NCI-H345 (cell line): ENCODE measurements around the gene NEK5.
"Not testable (repeated sequence)": the region's sequence is repeated elsewhere in the genome, so short reads cannot be mapped to it uniquely, and the experiment has no call there.

ENCODE experiments used
- DNase-seq: peaks from one replicate; lab custom pipeline; 2025; lab: John Stamatoyannopoulos, UW

Gene NEK5

DNA sequence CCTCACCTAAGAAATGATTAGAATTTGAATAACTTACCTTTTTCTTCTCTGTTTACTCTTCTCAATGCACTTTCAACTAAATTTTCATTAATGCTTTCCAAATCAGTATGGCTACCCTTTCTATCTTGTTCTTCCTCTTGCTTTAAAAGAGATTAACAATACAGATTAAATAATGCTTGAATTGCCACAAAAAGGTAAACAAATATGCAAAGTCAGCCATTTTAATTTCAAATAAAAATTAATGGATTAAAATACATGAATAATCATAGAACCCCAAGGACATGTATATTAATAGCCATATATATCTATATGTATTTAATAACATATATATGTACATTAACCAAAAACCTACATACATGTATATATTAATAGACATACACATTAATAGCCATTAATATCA, 7.9 kb upstream of the NEK5 start:
- no peak for DNase-seq

DNA sequence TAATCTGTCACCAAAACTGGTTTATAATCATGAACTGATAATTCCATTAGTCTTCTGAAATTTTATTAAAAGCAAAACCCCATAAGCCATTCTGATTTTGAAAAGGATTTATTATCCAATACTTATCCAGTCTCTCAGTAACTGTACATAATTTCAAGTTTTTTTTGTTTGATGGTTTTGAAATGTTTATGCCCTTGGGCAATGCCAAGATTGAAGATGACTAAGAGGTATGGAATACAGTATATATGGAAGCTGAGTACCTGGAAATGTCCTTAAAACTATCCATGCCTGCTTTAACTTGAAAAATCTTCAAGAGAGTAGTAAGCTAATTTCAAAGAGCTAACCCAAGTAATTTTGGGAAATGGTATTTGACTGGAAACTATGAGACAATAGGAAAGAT, 1.8 kb upstream of the NEK5 start:
- no peak for DNase-seq

DNA sequence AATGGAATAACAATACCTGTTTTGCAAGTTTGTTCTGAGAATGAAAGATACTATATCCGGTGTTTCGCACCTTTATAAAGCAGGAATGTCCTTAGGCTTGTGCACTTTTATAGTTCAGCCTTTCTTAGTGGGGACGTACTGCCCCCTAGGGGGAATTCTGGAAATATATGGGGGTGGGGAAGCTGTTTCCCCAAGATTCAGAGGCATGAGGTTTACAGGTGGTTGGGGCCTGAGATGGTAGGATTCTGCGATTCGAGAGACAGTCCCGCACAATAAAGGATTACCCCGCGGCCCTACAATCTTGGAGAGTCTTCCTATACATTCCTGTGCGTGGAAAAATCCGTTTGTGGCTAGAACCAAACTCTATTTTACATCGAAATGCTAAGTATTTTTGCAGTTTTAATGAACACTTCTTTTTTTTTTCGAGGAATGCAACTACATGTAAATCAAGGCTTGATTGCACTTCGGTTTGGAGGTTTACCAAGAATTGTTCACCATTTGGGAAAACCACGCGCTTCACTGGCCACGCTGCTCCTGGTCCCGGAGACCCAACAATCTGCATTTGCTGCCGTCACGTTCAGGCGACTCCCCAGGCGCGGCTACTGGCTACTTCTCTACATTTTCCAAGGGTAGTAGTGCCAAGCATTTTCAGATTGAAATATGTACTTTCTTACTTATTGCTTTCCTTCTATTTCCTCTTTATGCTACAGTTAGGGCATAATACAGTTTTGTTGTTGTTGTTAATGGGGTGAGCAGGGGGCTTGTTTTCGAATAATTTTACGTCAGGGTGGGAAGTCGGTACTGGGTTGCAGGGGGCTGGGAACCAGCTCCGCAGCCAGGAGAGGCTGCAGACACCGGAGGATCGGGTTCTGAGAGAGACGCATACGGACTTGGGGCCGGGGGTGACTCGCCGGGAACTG, 830 bp downstream of the NEK5 start:
- DNase-seq = peak; percentile 58

DNA sequence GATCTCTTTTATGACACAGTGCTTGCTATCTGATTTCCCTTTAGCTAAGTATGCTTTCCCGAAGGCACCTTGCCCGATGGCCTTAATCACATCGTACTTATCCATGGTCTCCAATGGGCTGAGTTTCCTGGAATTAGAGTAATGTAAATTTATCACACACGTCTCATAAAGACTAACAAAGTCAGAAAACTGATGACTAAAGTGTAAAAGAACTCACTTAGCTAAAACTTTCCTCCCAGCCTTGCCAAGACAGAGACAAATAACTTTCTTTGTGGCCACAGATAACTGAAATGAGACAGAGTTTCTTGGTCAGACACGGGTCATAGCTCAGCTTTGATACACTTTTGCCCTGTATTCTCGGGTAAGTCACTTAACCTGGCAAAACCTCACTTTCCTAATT, 1.5 kb downstream of the NEK5 start:
- no peak for DNase-seq

DNA sequence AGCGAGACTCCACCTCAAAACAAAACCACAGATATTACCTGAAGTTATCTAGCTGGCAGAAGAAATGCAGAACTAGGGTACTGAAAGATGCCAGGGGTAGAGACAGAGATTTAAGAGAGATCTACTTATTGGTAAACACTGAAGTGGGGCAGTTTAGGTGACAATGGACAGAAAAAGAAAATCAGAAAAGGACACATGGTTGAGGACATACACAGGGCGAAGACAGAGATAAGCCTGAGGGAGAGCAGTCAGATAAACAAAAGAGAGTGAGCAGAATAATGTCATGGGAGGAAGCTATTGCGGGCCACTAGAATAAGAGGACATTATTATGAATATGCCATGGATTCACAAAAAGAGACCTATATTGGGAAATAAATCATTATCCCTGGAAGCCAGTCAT, 3.3 kb downstream of the NEK5 start:
- no peak for DNase-seq

DNA sequence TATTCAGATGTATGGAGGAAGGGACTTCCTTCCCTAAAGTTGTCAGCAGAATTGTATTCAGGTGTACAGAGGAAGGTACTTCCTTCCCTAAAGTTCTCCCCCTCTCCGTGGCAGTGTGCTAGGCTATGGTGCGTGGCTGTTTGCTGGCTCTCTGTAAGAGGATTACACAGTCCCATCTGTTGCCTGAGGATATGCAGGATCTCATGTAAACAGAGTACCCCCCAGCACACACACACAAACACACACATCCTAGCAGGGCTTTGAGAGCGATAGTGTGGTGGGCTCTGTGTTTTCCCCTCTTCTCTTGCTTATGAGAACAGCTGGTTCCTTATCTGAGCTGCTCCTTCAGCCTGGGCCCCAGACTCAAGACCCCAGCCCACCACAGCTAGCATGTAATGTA, 10.3 kb downstream of the NEK5 start:
- DNase-seq = no peak

DNA sequence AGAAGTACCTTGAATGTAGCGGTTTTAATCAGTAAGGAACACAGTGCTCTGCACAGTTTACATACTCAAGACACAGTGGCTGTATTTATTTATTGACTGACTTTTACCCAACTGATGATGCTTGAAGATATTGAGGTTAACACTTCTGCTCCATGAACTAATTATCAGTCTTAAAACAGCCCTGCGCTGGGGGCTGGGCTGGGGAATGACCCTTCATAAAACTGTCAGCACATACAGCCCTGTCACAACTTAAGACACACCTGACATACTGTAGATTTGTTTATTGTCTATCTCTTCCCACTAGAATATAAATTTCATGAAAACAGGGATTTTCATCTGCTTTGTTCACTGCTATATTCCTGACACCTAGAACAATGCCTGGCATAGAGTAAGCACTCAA, 10.8 kb downstream of the NEK5 start:
- no peak for DNase-seq

DNA sequence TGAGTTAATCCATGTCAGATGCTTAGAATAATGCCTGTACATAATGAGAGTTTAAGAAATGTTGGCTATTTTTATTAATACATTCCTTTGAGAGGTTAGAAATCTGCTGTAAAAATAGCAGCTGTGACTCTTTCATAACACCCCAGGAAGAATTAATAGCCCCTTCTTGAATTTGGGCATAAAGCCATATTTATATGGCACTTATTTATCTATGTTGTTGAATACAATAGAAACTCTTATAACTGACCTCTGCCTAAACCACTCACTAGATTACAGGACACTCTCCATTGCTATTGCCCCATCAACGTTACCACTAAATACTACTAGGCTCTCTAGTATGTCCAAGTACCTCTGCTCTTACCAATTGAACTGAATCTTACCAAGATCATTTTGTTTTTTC, 16.3 kb downstream of the NEK5 start:
- DNase-seq = no peak

DNA sequence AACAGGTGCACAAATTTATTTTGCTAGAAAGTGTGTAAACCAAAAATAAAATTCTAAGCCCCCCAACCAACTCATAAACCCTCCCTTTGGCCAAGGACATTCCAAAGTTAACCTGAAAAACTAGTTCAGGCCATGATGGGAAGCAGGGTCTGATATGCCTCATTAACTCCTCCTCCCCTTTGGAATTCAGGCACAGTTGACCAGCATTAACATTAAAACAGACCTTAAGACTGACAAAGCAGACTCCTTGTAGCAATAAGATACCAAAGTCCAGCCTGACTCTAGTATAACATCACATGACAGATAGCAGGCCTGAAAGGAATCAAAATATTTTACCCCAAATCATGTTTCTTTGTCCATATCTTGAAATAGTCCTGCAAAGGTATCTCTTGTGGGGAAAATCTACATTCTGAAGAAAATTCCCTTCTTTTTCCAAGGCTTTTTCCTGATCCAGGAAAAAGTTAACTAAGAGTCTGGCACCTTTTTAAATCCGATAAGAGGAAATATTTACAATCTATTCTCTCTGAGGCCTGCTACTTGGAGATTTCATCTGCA, 19.7 kb downstream of the NEK5 start:
- DNase-seq = no peak

DNA sequence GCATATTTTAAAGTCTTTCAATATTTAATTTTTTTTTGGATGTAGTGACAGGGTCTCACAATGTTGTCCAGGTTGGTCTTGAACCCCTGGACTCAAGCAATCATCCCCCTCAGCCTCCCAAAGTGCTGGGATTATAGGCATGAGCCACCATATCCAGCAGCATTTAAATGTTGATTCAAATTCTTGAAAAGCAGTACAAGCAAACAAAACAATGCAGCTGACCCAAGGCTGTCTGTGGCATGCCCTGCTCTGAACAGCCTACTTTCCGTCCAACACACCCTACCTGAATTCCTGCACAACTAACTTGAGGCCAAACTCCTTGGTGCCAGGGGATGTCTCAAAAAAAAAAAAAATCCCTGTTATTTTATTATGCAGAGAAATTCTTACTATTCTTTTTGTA, 23.0 kb downstream of the NEK5 start:
- no peak for DNase-seq

DNA sequence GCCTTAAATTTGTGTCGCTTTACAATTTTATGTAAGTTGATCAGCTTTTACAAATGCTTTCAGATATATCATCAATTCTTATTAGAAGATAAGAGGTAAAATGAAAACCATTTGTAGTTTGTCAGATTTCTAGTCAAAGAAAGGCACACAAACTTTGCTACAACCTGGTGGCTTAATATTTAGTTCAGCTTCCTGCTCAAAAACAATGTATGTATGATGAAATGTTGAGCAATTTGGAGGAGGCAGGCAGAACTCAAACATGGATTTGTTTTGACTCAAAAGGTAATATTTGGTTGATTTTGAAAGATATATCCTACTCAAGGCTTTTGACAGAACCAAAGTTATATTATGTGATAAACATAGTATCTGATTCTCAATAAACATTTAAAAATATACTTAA, 24.2 kb downstream of the NEK5 start:
- no peak for DNase-seq

DNA sequence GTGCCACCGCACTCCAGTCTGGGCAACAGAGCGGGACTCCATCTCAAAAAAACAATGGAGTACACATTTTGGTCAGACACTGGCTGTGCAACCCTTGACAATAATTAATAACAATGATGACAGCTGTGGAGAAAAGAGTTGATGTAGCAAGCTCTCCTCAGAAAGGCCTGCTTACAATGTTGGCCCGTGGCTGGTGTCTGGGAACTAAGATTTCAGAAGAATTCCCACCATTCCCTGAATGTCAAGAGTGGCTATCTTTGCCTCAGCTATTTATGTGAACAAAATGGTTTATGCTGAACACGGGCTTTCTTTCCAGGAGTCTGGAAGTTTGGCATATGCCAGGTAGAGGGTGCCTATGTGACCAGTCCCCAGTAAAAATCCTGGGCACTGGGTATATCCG, 25.5 kb downstream of the NEK5 start:
- no peak for DNase-seq

DNA sequence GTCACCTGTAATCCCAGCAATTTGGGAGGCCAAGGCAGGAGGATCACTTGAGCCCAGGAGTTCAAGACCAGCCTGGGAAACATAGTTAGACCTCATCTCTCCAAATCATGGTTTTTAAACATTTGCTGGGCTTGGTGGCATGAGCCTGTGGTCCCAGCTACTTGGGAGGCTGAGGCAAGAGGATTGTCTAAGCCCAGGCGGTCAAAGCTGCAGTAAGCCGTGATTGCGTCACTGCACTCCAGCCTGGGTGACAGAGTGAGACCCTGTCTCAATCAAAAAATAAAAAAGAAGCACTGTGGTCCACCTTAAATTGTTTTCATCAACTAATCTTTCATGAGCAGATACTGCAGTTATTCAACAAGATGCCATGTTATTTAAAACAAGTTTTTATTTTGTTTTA, 26.4 kb downstream of the NEK5 start:
- DNase-seq = not testable (repeated sequence)

DNA sequence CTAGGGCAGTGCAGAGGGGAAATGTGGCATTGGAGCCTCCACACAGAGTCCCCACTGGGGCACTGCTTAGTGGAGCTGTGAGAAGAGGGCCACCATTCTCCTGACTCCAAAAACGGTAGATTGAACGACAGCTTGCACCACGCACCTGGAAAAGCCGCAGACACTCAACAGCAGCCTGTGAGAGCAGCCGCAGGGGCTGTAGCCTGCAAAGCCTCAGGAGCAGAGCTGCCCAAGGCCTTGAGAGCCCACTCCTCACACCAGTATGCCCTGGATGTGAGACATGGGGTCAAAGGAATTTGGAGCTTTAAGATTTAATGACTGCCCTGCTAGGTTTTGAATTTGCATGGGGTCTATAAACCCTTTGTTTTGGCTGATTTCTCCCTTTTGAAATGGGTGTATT, 31.7 kb downstream of the NEK5 start:
- no peak for DNase-seq

DNA sequence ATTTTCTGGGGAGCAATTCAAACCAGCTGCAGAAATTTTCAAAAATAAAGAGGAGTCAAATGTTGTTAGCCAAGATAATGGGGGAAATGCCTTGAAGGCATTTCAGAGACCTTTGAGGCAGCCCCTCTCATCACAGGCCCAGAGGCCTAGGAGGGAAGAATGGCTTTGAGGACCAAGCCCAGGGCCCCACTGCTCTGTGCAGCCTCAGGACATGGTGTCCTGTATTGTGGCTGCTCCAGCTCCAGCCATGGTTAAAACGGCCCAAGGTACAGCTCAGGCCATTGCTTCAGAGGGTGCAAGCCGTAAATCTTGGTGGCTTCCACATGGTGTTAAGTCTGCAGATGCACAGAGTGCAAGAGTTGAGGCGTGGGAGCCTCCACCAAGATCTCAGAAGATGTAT, 32.1 kb downstream of the NEK5 start:
- no peak for DNase-seq

DNA sequence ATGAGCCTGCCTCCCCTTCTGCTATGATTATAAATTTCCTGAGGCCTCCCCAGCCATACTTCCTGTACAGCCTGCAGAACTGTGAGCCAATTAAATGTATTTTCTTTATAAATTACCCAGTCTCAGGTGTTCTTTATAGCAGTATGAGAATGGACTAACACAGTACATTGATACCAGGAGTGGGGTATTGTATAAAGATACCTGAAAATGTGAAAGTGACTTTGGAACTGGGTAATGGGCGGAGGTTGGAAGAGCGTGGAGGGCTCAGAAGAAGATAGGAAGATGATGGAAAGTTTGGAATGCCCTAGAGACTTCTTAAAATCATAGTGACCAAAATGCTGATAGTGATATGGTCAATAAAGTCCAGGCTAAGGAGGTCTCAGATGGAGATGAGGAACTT, 32.8 kb downstream of the NEK5 start:
- no peak for DNase-seq

DNA sequence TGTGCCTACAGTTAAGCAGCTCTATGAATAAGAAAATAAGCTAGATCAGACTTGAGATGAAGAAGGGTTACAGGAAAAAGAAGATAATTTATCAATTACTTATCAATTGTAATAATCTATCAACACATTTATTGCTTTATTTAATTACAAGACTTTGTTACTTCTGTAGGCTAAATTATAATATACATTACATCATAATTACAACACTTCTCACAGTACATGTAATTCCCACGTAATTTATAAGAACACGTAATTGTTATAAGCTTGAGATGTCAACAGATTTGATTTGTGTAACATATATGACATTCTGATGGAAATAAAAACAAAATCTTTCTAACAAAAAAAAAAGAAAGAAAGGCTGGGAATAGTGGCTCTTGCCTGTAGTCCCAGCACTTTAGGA, 36.8 kb downstream of the NEK5 start:
- no peak for DNase-seq

DNA sequence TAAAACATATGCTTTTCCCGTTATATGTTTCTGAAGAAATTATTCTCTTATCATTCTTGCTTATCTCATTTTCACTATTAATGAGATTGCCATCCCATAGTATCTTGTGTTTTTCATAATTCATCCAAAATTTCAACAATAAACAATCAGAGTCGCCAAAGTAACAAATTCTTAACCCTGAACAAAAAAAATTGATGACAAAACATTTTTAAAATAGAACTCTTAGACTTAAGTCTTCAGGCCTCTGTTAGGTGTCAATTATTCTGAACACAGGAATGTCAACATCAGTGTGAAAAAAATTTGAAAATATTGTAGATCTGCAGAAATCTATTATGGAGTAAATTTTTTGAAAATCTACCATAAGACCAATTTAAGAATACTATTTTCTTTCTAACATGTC, 37.4 kb downstream of the NEK5 start:
- no peak for DNase-seq

DNA sequence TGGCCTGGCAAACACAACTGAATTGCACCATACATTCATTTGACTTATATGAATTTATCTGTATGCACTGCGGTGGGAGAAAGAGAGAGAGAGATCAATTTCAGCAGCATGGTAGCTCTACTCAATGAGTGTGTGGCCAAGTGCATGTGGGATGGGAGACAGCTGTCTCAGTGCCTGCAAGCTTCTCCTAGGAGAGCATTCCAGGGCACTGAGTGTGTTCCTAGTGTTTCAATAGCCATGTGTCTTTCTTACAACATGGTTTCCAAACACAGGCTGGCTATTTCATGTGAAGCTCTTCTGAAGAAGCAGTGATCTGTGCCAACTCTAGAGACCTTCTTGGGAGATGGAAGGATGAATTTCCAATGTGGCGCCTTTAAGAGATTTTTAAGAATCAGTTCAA, 43.5 kb downstream of the NEK5 start:
- DNase-seq = no peak

DNA sequence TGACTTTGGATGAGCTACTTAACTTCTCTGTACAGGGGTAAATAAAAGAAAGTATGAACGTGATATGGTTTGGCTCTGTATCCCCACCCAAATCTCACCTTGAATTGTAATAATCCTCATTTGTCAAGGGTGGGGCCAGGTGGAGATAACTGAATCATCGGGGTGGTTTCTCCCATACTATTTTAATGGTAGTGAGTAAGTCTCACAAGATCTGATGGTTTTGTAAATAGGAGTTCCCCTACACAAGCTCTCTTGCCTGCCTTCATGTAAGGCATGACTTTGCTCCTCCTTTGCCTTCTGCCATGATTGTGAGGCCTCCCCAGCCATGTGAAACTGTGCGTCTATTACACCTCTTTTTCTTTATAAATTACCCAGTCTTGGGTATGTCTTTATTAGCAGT, 43.9 kb downstream of the NEK5 start:
- DNase-seq = not testable (repeated sequence)

DNA sequence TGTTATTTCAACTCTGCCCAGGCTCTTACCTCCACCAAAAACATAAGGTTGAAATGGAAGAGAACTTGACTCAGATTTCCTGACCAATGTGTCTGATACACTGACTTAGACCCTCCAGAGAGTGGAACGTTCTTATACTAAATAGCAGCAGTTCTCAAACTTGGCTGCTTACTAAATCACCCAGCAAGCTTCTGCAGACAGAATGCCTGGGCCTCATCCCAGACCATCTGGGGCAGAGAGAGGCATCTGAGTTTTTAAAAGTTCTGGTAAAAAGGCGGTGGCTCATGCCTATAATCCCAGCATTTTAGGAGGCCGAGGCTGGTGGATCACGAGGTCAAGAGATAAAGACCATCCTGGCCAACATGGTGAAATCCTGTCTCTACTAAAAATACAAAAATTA, 46.3 kb downstream of the NEK5 start:
- DNase-seq = no peak

DNA sequence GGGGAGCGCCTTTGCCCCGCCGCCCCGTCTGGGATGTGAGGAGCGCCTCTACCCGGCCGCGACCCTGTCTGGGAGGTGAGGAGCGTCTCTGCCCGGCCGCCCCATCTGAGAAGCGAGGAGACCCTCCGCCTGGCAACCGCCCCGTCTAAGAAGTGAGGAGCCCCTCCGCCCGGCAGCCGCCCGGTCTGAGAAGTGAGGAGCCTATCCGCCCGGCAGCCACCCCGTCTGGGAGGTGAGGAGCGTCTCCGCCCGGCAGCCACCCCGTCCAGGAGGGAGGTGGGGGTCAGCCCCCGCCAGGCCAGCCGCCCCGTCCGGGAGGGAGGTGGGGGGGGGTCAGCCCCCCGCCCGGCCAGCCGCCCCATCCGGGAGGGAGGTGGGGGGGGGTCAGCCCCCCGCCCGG, 49.0 kb downstream of the NEK5 start:
- not testable (repeated sequence) for DNase-seq

DNA sequence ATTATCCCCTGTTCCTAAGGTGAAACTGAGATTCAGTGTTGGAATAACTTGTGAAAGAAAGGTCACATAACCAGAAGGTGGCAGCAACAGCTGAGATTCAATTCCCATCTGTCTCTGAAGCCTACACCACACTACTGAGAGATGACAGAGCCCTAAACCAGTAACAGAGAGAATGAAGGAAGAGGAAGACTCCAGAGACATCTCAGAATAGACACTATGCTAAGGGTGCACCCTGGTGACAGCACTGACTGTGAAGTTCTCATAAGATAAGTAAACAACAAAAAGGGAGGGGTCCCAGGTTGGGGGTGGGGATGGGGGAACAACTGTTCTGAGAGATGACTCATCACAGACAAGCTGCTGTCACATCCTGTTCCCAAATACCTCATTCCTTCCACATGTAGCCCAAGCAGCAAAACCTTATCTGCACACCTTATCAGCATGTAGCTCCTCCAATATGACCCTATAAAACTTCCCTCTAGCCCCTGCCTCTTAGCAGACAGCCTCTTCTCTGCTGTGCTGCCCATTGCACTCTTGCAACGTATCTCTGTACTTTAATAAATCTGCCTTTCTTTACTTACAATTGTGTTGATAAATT, 57.8 kb downstream of the NEK5 start:
- DNase-seq = no peak

DNA sequence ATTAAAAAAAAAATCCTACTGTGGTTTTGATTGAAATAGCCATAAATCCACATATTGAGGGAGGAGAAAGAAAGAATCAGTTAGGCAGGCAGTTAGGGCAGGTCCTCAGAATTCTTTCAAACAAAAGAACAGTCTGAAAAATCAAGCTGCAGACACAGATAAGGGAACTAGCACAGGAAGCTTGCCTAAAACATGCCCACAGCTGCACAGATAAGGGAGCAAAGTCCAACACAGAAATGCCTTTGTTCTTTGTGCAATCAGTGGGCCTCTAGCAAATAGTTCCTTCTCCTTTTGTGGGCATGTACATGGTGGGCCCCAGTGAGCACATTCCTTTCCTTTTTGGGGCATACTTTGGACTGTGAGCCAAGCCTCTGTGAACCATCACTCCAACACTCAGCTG, 61.6 kb downstream of the NEK5 start:
- no peak for DNase-seq
